Caco-2 (cell line): ENCODE results near the gene AUH. TPM values are rescaled to one million over a fixed set of nuclear protein-coding genes. Genes with fewer than 3 reads are reported as not detected.

ENCODE experiments used
- BruUV-seq: library from RNA; stranded (reverse); fragments of 400-500 nt; replicated peaks from 2 replicates; lab custom pipeline; 2021; lab: Mats Ljungman, UMichigan
- CTCF ChIA-PET: fragments of 300-600 bp; sonication (Branson Sonifier 250); formaldehyde crosslinking; loops from one replicate; lab custom pipeline; 2022; ENCODE audit warnings: antibody characterized with exemption; lab: Charles Lee
- POLR2A ChIA-PET: fragments of 300-600 bp; sonication (Branson Sonifier 250); formaldehyde crosslinking; loops from one replicate; lab custom pipeline; 2022; ENCODE audit warnings: antibody characterized with exemption; lab: Charles Lee
- DNase-seq, 2 experiments: peaks; one replicate each; pipeline versions ENCODE4 v3.0.0 to v3.0.0-alpha.2; 2020 to 2022
- H3K27me3 ChIP-seq: replicated peaks from 2 replicates; pipeline ENCODE4 v1.6.0; 2011; ENCODE audit warnings: low read length; ENCODE audit not compliant: control insufficient read depth, insufficient read depth
- H3K36me3 ChIP-seq: 2 replicates; pipeline ENCODE4 v1.5.1; 2011; ENCODE audit warnings: low read length; ENCODE audit not compliant: control insufficient read depth, insufficient read depth
- H3K4me1 ChIP-seq: fragments of 250-450 bp; sonication (Bioruptor Pico); 2 replicates; pipeline ENCODE4 v1.5.1; 2020; ENCODE audit warnings: mild to moderate bottlenecking
- H3K4me3 ChIP-seq: 2 replicates; pipeline ENCODE4 v1.5.1; 2011; ENCODE audit warnings: low read depth, mild to moderate bottlenecking, control low read depth, low read length
- H3K9me3 ChIP-seq: fragments of 250-450 bp; sonication (Bioruptor Pico); 2 replicates; pipeline ENCODE4 v1.5.1; 2020; ENCODE audit warnings: mild to moderate bottlenecking, moderate library complexity
- H3K27ac Mint-ChIP-seq: one replicate; pipeline ENCODE4 v1.8.0; 2022; ENCODE audit warnings: mixed read lengths; ENCODE audit not compliant: unreplicated experiment
- H3K27me3 Mint-ChIP-seq: one replicate; pipeline ENCODE4 v1.8.0; 2022; ENCODE audit warnings: mixed read lengths; ENCODE audit not compliant: insufficient read depth, unreplicated experiment
- H3K36me3 Mint-ChIP-seq: one replicate; pipeline ENCODE4 v1.8.0; 2022; ENCODE audit warnings: mild to moderate bottlenecking, mixed read lengths; ENCODE audit not compliant: insufficient read depth, unreplicated experiment
- H3K4me1 Mint-ChIP-seq: one replicate; pipeline ENCODE4 v1.8.0; 2022; ENCODE audit warnings: low read depth, mixed read lengths; ENCODE audit not compliant: unreplicated experiment
- H3K4me3 Mint-ChIP-seq: one replicate; pipeline ENCODE4 v1.8.0; 2022; ENCODE audit warnings: mild to moderate bottlenecking, moderate library complexity, mixed read lengths; ENCODE audit not compliant: unreplicated experiment
- H3K9me3 Mint-ChIP-seq: one replicate; pipeline ENCODE4 v1.8.0; 2022; ENCODE audit warnings: mixed read lengths; ENCODE audit not compliant: unreplicated experiment
- CTCF ChIP-seq, 2 experiments: fragments of 200-600 bp in 1 of 2; IDR thresholded peaks; 1 replicate in 1 of 2; 2 replicates in 1 of 2; pipeline versions ENCODE4 v1.5.1 to v1.8.0; 2011 to 2022; ENCODE audit warnings: antibody characterized with exemption in 1 of 2, control low read depth in 1 of 2, inconsistent platforms in 1 of 2, low read depth in 1 of 2, low read length in 1 of 2, mild to moderate bottlenecking in 1 of 2, moderate library complexity in 1 of 2; ENCODE audit not compliant: insufficient read depth in 1 of 2, severe bottlenecking in 1 of 2, unreplicated experiment in 1 of 2
- intact Hi-C: fragments of 100-400 bp; cut with micrococcal nuclease; formaldehyde crosslinking; loops from one replicate; pipeline ENCODE4 v1.10.0; 2022; ENCODE audit not compliant: unreplicated experiment
- total RNA-seq: library from RNA; stranded (reverse); gene quantifications from 2 replicates; pipeline ENCODE4 v1.2.3, GENCODE V29; 2022

AUH gene
- total RNA-seq, 1 experiment from 2014 or later = 10.3 TPM

- no peak for DNase-seq
- intact Hi-C loops = no loop called here
- Mint-ChIP-seq H3K36me3 (no peaks in the 10 kb centered on the region), H3K27me3 (no peaks in the 10 kb centered on the region), H3K4me1 (no peaks in the 10 kb centered on the region), H3K4me3 (no peak overlapping the region), H3K27ac (no peak overlapping the region), H3K9me3 (no peaks in the 10 kb centered on the region)
- CTCF ChIA-PET = no interaction called here
- Histone ChIP-seq H3K4me1 (no peaks in the 10 kb centered on the region), H3K27me3 (no peaks in the 10 kb centered on the region), H3K9me3 (no peaks in the 10 kb centered on the region), H3K36me3 (no peaks in the 10 kb centered on the region), H3K4me3 (no peak overlapping the region)
- no peak for TF ChIP-seq CTCF (IDR thresholded peaks at IDR 0.05; ENCODE audit: insufficient read depth in 1 of 2, low read depth in 1 of 2, low read length in 1 of 2, severe bottlenecking in 1 of 2, unreplicated experiment in 1 of 2)
- BruUV-seq = no TSS peak
- POLR2A ChIA-PET = no interaction called here
These were observed 184.6 kb downstream of the AUH start for GRCh38 chr9:91177081-91177480.

- Mint-ChIP-seq H3K4me1 (no peaks in the 10 kb centered on the region), H3K27me3 (no peaks in the 10 kb centered on the region), H3K27ac (no peak overlapping the region), H3K36me3 (no peaks in the 10 kb centered on the region), H3K9me3 (no peaks in the 10 kb centered on the region), H3K4me3 (no peak overlapping the region)
- Histone ChIP-seq H3K36me3 (no peaks in the 10 kb centered on the region), H3K4me1 (no peaks in the 10 kb centered on the region), H3K27me3 (no peaks in the 10 kb centered on the region), H3K4me3 (no peak overlapping the region), H3K9me3 (no peaks in the 10 kb centered on the region)
- no TSS peak for BruUV-seq
- TF ChIP-seq CTCF (IDR thresholded peaks at IDR 0.05; ENCODE audit: insufficient read depth in 1 of 2, low read depth in 1 of 2, low read length in 1 of 2, severe bottlenecking in 1 of 2, unreplicated experiment in 1 of 2) = no peak
- intact Hi-C loops = no loop called here
- ChIA-PET CTCF (no interaction called here), POLR2A (no interaction called here)
- no peak for DNase-seq
These were observed 185.3 kb downstream of the AUH start for GRCh38 chr9:91176426-91176825.

- no peaks in the 10 kb centered on the region for H3K4me1 Mint-ChIP-seq
- no peaks in the 10 kb centered on the region for H3K27me3 Mint-ChIP-seq
- ChIA-PET CTCF (no interaction called here), POLR2A (no interaction called here)
- Histone ChIP-seq H3K4me3 (no peak overlapping the region), H3K36me3 (no peaks in the 10 kb centered on the region), H3K4me1 (no peaks in the 10 kb centered on the region), H3K9me3 (no peaks in the 10 kb centered on the region; the same call in 1 of the 2 replicates), H3K27me3 (no peaks in the 10 kb centered on the region)
- H3K4me3 Mint-ChIP-seq = no peak overlapping the region
- TF ChIP-seq CTCF (IDR thresholded peaks at IDR 0.05; ENCODE audit: insufficient read depth in 1 of 2, low read depth in 1 of 2, low read length in 1 of 2, severe bottlenecking in 1 of 2, unreplicated experiment in 1 of 2) = no peak
- H3K27ac Mint-ChIP-seq = no peak overlapping the region
- no peaks in the 10 kb centered on the region for H3K9me3 Mint-ChIP-seq
- no TSS peak for BruUV-seq
- intact Hi-C loops = no loop called here
- DNase-seq = no peak
- no peaks in the 10 kb centered on the region for H3K36me3 Mint-ChIP-seq
These were observed 186.9 kb downstream of the AUH start for GRCh38 chr9:91174772-91175171.
